Renal cortex interstitium (tissue), 15 donors: Measurements from ENCODE around the gene RNF212B. TPM values are rescaled to one million over a fixed set of nuclear protein-coding genes. Genes with fewer than 3 reads are reported as not detected.
"Not testable (repeated sequence)": the region's sequence is repeated elsewhere in the genome, so short reads cannot be mapped to it uniquely, and the experiment has no call there.

Source experiments
- DNase-seq, 11 donors: peaks; one replicate each; pipeline ENCODE4 v3.0.0-alpha.2; 2013; ENCODE audit warnings: low read depth in 9 of 11, low spot score in 4 of 11; ENCODE audit errors: extremely low read depth in 1 of 11
- long read RNA-seq, 16 experiments: transcript quantifications; one replicate each; lab custom pipeline, GENCODE V29; 2026
- polyA plus RNA-seq, 3 donors: library from polyadenylated mRNA; unstranded; fragments of 120-200 nt; gene quantifications; one replicate each; pipeline ENCODE4 v1.2.1, GENCODE V29; 2013; ENCODE audit not compliant: insufficient read length in 3 of 3

RNF212B gene
- 1 to 10 TPM; 1.0 to 1.8 (median 1.1) TPM for polyA plus RNA-seq
- long read RNA-seq, donor 1 = 0 reads
- long read RNA-seq, donor 2 = 0 reads
- long read RNA-seq, donor 3 = 0 reads
- long read RNA-seq, donor 4, partial matches to known transcripts = 0 of 24 reads
- long read RNA-seq, donor 4, other reads (novel, unspliced or antisense) = 24 of 24 reads
- long read RNA-seq, donor 5 = 0 reads
- long read RNA-seq, donor 6, partial matches to known transcripts = 9 of 9 reads
- long read RNA-seq, donor 6, other reads (novel, unspliced or antisense) = 0 of 9 reads
- long read RNA-seq, donor 7, partial matches to known transcripts = 0 of 9 reads
- long read RNA-seq, donor 7, other reads (novel, unspliced or antisense) = 9 of 9 reads
- long read RNA-seq, donor 8 = 0 reads
- long read RNA-seq, donor 9 = 0 reads
- long read RNA-seq, donor 10 = 0 reads
- long read RNA-seq, donor 11 = 0 reads
- long read RNA-seq, donor 12 = 0 reads
- long read RNA-seq, donor 13 = 0 reads
- long read RNA-seq, donor 14 = 0 reads
- long read RNA-seq, donor 15 = 0 reads
- long read RNA-seq, donor 16, partial matches to known transcripts = 46 of 46 reads
- long read RNA-seq, donor 16, other reads (novel, unspliced or antisense) = 0 of 46 reads

GRCh38 chr14:23237772-23238594, at the start of gene RNF212B:
Gene RNF212B, plus strand, starts transcription at chr14:23237936. Its CDS starts 2,410 bp downstream, at chr14:23240346.
- DNase-seq = peak; percentile 43 to 85 (median 75)

GRCh38 chr14:23193432-23193831, 44.3 kb upstream of the RNF212B start:
- DNase-seq = no peak

GRCh38 chr14:23195552-23196101, 42.1 kb upstream of the RNF212B start:
- no peak for DNase-seq

GRCh38 chr14:23196487-23196886, 41.2 kb upstream of the RNF212B start:
- DNase-seq = not testable (repeated sequence)

- not testable (repeated sequence) for DNase-seq
Measured at GRCh38 chr14:23199141-23199540, 38.6 kb upstream of the RNF212B start.

GRCh38 chr14:23202001-23202400, 35.7 kb upstream of the RNF212B start:
- no peak for DNase-seq

- no peak for DNase-seq
Measured at GRCh38 chr14:23206422-23207145, 31.2 kb upstream of the RNF212B start.

- no peak for DNase-seq
Measured at GRCh38 chr14:23207146-23207540, 30.6 kb upstream of the RNF212B start.

- no peak for DNase-seq
Measured at GRCh38 chr14:23208324-23208723, 29.4 kb upstream of the RNF212B start.

GRCh38 chr14:23209651-23210423, 27.9 kb upstream of the RNF212B start:
- no peak for DNase-seq

- DNase-seq = no peak
Measured at GRCh38 chr14:23215421-23215820, 22.3 kb upstream of the RNF212B start.

GRCh38 chr14:23217032-23218020, 20.4 kb upstream of the RNF212B start:
- DNase-seq = no peak

- DNase-seq = no peak
Measured at GRCh38 chr14:23219075-23219474, 18.7 kb upstream of the RNF212B start.

- not testable (repeated sequence) for DNase-seq
Measured at GRCh38 chr14:23224958-23225357, 12.8 kb upstream of the RNF212B start.

- DNase-seq = no peak
Measured at GRCh38 chr14:23227566-23227965, 10.2 kb upstream of the RNF212B start.

- DNase-seq = no peak
Measured at GRCh38 chr14:23228812-23229211, 8.9 kb upstream of the RNF212B start.

- DNase-seq = not testable (repeated sequence)
Measured at GRCh38 chr14:23232241-23232808, 5.4 kb upstream of the RNF212B start.
